ENCODE measurements around the gene LRRC46. TPM values are rescaled to one million over a fixed set of nuclear protein-coding genes. Genes with fewer than 3 reads are reported as not detected.

The LRRC46 gene
- total and polyA plus RNA-seq, 3 donors from 2014 or later, result 18.4 to 147 (median 28.3) TPM

- H3K36me3 ChIP-seq (ENCODE audit: low read depth, missing control alignments), result no peaks in the 10 kb centered on the region
- intact Hi-C loops (cut with DNase I; ENCODE audit: low total_unique reads), result loop anchor here (5.0 kb wide), 1 partner anchor 43 kb away; the partner anchor contains the start of gene SCRN2
- no peaks in the 10 kb centered on the region for H3K27me3 ChIP-seq
- DNase-seq, result no peak
- WGBS, 2 donors, result 74 to 85% methylated on average over 11 of the region's 11 CpGs
- no peak overlapping the region for H3K4me3 ChIP-seq
- H3K4me1 ChIP-seq, result no peaks in the 10 kb centered on the region
- no peak overlapping the region for H3K27ac ChIP-seq
- no peaks in the 10 kb centered on the region for H3K9me3 ChIP-seq
- no peak for TF ChIP-seq CTCF (IDR thresholded peaks at IDR 0.05)
- no peak for TF ChIP-seq POLR2A (IDR thresholded peaks at IDR 0.05)
Measured at GRCh38 chr17:47884905-47885730, 53.6 kb downstream of the LRRC46 start.

Other genes starting within 250 kb of the LRRC46 start
- 100 to 1,000 TPM; 262 to 299 TPM for gene KPNB1, start 181.8 kb upstream of the LRRC46 start, total RNA-seq
- gene KPNB1, start 181.8 kb upstream of the LRRC46 start, polyA plus RNA-seq (ENCODE audit: insufficient read depth, low read depth, low replicate concordance), result 391 TPM
- gene TBKBP1, start 137.5 kb upstream of the LRRC46 start, total RNA-seq, result 10 to 100 TPM; 23.3 TPM
- gene TBKBP1, start 137.5 kb upstream of the LRRC46 start, polyA plus RNA-seq (ENCODE audit: insufficient read depth, low read depth, low replicate concordance), result 21.9 TPM
- gene TBX21, start 98.4 kb upstream of the LRRC46 start, total RNA-seq, result 1 to 10 TPM; 1.8 to 2.2 TPM
- 1.1 TPM for gene TBX21, start 98.4 kb upstream of the LRRC46 start, polyA plus RNA-seq (ENCODE audit: insufficient read depth, low read depth, low replicate concordance)
- gene OSBPL7, start 9.9 kb upstream of the LRRC46 start, total RNA-seq, result 1 to 10 TPM; 2.1 to 7.3 TPM
- 2.5 TPM for gene OSBPL7, start 9.9 kb upstream of the LRRC46 start, polyA plus RNA-seq (ENCODE audit: insufficient read depth, low read depth, low replicate concordance)
- 10 to 100 TPM; 47.1 to 47.4 TPM for gene MRPL10, start 129 bp upstream of the LRRC46 start, total RNA-seq
- 51.5 TPM for gene MRPL10, start 129 bp upstream of the LRRC46 start, polyA plus RNA-seq (ENCODE audit: insufficient read depth, low read depth, low replicate concordance)
- 10 to 100 TPM; 31.0 to 38.0 TPM for gene SCRN2, start 9.6 kb downstream of the LRRC46 start, total RNA-seq
- gene SCRN2, start 9.6 kb downstream of the LRRC46 start, polyA plus RNA-seq (ENCODE audit: insufficient read depth, low read depth, low replicate concordance), result 25.6 TPM
- under 1 TPM; 0.31 to 0.43 TPM for gene SP6, start 19.5 kb downstream of the LRRC46 start, total RNA-seq
- 0.79 TPM for gene SP6, start 19.5 kb downstream of the LRRC46 start, polyA plus RNA-seq (ENCODE audit: insufficient read depth, low read depth, low replicate concordance)
- 10 to 100 TPM; 18.9 to 23.5 TPM for gene SP2, start 64.6 kb downstream of the LRRC46 start, total RNA-seq
- gene SP2, start 64.6 kb downstream of the LRRC46 start, polyA plus RNA-seq (ENCODE audit: insufficient read depth, low read depth, low replicate concordance), result 35.0 TPM
- 10 to 100 TPM; 37.5 to 41.7 TPM for gene PNPO, start 109.9 kb downstream of the LRRC46 start, total RNA-seq
- gene PNPO, start 109.9 kb downstream of the LRRC46 start, polyA plus RNA-seq (ENCODE audit: insufficient read depth, low read depth, low replicate concordance), result 21.3 TPM
- gene PRR15L, start 126.2 kb downstream of the LRRC46 start, total RNA-seq, result 1 to 10 TPM in 1 of 2 donors, under 1 TPM in 1; 0.55 to 2.5 TPM
- gene PRR15L, start 126.2 kb downstream of the LRRC46 start, polyA plus RNA-seq (ENCODE audit: insufficient read depth, low read depth, low replicate concordance), result 6.2 TPM
- 100 to 1,000 TPM; 221 to 281 TPM for gene CDK5RAP3, start 139.4 kb downstream of the LRRC46 start, total RNA-seq
- gene CDK5RAP3, start 139.4 kb downstream of the LRRC46 start, polyA plus RNA-seq (ENCODE audit: insufficient read depth, low read depth, low replicate concordance), result 192 TPM
- 10 to 100 TPM; 13.2 to 14.7 TPM for gene COPZ2, start 206.1 kb downstream of the LRRC46 start, total RNA-seq
- 47.6 TPM for gene COPZ2, start 206.1 kb downstream of the LRRC46 start, polyA plus RNA-seq (ENCODE audit: insufficient read depth, low read depth, low replicate concordance)
- gene NFE2L1, start 216.7 kb downstream of the LRRC46 start, total RNA-seq, result 100 to 1,000 TPM; 180 to 199 TPM
- gene NFE2L1, start 216.7 kb downstream of the LRRC46 start, polyA plus RNA-seq (ENCODE audit: insufficient read depth, low read depth, low replicate concordance), result 193 TPM